GM23248 (cell line): Measurements from ENCODE around the gene KIF16B. TPM values are rescaled to one million over a fixed set of nuclear protein-coding genes. Genes with fewer than 3 reads are reported as not detected.
A peak's percentile ranks its signal among the peaks of the same experiment; 100 is the strongest.

Experiments
- DNase-seq: peaks from one replicate; pipeline ENCODE4 v3.0.0-alpha.2; 2015
- H2AFZ ChIP-seq: fragments of 200-600 bp; sonication (generic); 2 replicates; pipeline ENCODE4 v1.6.1; 2016; ENCODE audit warnings: antibody characterized with exemption
- H3F3A ChIP-seq: fragments of 200-600 bp; sonication (generic); 2 replicates; pipeline ENCODE4 v1.6.1; 2016; ENCODE audit warnings: mild to moderate bottlenecking, antibody characterized with exemption, mixed run types; ENCODE audit not compliant: insufficient read depth
- H3K27ac ChIP-seq: fragments of 200-600 bp; sonication (generic); 2 replicates; pipeline ENCODE4 v1.5.1; 2016; ENCODE audit warnings: mild to moderate bottlenecking
- H3K27me3 ChIP-seq: fragments of 200-600 bp; sonication (generic); replicated peaks from 2 replicates; pipeline ENCODE4 v1.6.1; 2016; ENCODE audit warnings: mild to moderate bottlenecking; ENCODE audit not compliant: insufficient read depth
- H3K36me3 ChIP-seq: fragments of 200-600 bp; sonication (generic); 2 replicates; pipeline ENCODE4 v1.6.1; 2016; ENCODE audit warnings: low read depth, mild to moderate bottlenecking
- H3K4me1 ChIP-seq: fragments of 200-600 bp; sonication (generic); 2 replicates; pipeline ENCODE4 v1.6.1; 2016; ENCODE audit warnings: mild to moderate bottlenecking; ENCODE audit not compliant: insufficient read depth
- H3K4me2 ChIP-seq: fragments of 200-600 bp; sonication (generic); one replicate; pipeline ENCODE4 v1.6.1; 2016; ENCODE audit warnings: mild to moderate bottlenecking; ENCODE audit not compliant: unreplicated experiment
- H3K4me3 ChIP-seq: fragments of 200-600 bp; sonication (generic); 2 replicates; pipeline ENCODE4 v1.5.1; 2016; ENCODE audit warnings: mild to moderate bottlenecking
- H3K79me2 ChIP-seq: fragments of 200-600 bp; sonication (generic); 2 replicates; pipeline ENCODE4 v1.6.1; 2016; ENCODE audit warnings: mild to moderate bottlenecking; ENCODE audit not compliant: insufficient read depth
- H3K9ac ChIP-seq: fragments of 200-600 bp; sonication (generic); 2 replicates; pipeline ENCODE4 v1.6.1; 2016; ENCODE audit warnings: mild to moderate bottlenecking
- H3K9me2 ChIP-seq: fragments of 200-600 bp; sonication (generic); 2 replicates; pipeline ENCODE4 v1.6.1; 2016; ENCODE audit warnings: mixed run types, mild to moderate bottlenecking, moderate library complexity; ENCODE audit not compliant: insufficient read depth
- H3K9me3 ChIP-seq: fragments of 200-600 bp; sonication (generic); one replicate; pipeline ENCODE4 v1.6.1; 2017; ENCODE audit warnings: low read depth
- H4K20me1 ChIP-seq: fragments of 200-600 bp; sonication (generic); 2 replicates; pipeline ENCODE4 v1.6.0; 2016; ENCODE audit not compliant: insufficient read depth
- EZH2 ChIP-seq: fragments of 200-600 bp; sonication (generic); IDR thresholded peaks from 2 replicates; pipeline ENCODE4 v1.6.1; 2018; ENCODE audit warnings: antibody characterized with exemption, mild to moderate bottlenecking; ENCODE audit not compliant: insufficient read depth, poor library complexity, severe bottlenecking
- EZH2phosphoT487 ChIP-seq: fragments of 200-600 bp; sonication (generic); IDR thresholded peaks from 2 replicates; pipeline ENCODE4 v1.6.1; 2018; ENCODE audit warnings: antibody characterized with exemption, moderate library complexity, mild to moderate bottlenecking, low read depth; ENCODE audit not compliant: insufficient read depth
- WGBS, 2 experiments: methylation state at CpG; one replicate each; pipeline ENCODE4 v1.1.6; 2015 to 2017; ENCODE audit warnings: low lambda C conversion rate in 2 of 2, low coverage in 1 of 2; ENCODE audit errors: missing lambda C conversion rate in 2 of 2; 5-methylcytosine and 5-hydroxymethylcytosine counted together
- in situ Hi-C: fragments of 300-500 bp; cut with MboI; formaldehyde crosslinking; loops from 2 replicates; pipeline ENCODE4 v1.15.0; 2020
- polyA plus RNA-seq: library from polyadenylated mRNA; unstranded; fragments of >200 nt; fragmentation: Nextera tagmentation; extraction: Ambion mirVana; gene quantifications from 2 replicates; pipeline ENCODE4 v1.2.1, GENCODE V29; 2016
- total RNA-seq: library from RNA; depleted of rRNA; stranded (reverse); fragments of >200 nt; shearing (Covaris generic); gene quantifications from 2 replicates; pipeline ENCODE4 v1.2.3, GENCODE V29; 2014

Gene KIF16B
- total and polyA plus RNA-seq, 2 experiments from 2014 or later, result 1.7 to 2.6 TPM

GRCh38 chr20:16563066-16563806 lies 10.0 kb downstream of the KIF16B start:
- H3K79me2 ChIP-seq, result no peaks in the 10 kb centered on the region
- H3K36me3 ChIP-seq, result no peaks in the 10 kb centered on the region
- H3K4me2 ChIP-seq, result no peak overlapping the region
- 72 to 74% methylated on average over 5 of the region's 5 CpGs for WGBS, 2 experiments
- no peaks in the 10 kb centered on the region for H3K27me3 ChIP-seq
- no peak overlapping the region for H3K9ac ChIP-seq
- TF ChIP-seq EZH2phosphoT487, result no peak
- no peak for TF ChIP-seq EZH2
- in situ Hi-C loops, result no loop called here
- H3K9me2 ChIP-seq, result no peaks in the 10 kb centered on the region
- H2AFZ ChIP-seq, result no peak overlapping the region
- no peak overlapping the region for H3K27ac ChIP-seq
- no peaks in the 10 kb centered on the region for H3F3A ChIP-seq
- H3K4me3 ChIP-seq, result no peak overlapping the region
- H4K20me1 ChIP-seq, result no peaks in the 10 kb centered on the region
- no peaks in the 10 kb centered on the region for H3K4me1 ChIP-seq
- H3K9me3 ChIP-seq, result no peaks in the 10 kb centered on the region
- no peak for DNase-seq

DNA sequence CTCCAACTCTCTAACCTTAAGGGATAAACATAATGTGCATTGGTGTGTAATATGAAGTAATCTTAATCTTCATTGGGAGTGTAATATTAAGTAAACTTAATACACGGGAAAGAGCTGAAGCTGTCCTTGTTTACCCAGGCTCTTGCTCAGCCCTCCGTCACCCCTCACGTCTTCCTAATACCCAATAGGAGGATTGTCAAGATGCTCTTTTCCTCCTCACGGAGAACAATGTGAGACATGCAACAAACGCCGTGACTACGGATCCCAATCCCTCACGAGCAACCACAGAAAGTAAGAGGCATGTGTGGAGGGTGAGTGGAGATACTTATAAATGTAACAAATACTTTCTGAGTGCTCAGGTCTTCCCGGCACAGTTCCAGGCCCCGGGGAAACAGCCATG lies 11.0 kb downstream of the KIF16B start:
- Histone ChIP-seq H3K9ac (no peak overlapping the region), H2AFZ (no peak overlapping the region), H3K36me3 (no peaks in the 10 kb centered on the region), H3K79me2 (no peaks in the 10 kb centered on the region), H4K20me1 (no peaks in the 10 kb centered on the region), H3K27ac (no peak overlapping the region), H3K27me3 (no peaks in the 10 kb centered on the region), H3K9me3 (no peaks in the 10 kb centered on the region), H3K4me1 (no peaks in the 10 kb centered on the region), H3F3A (no peaks in the 10 kb centered on the region), H3K4me3 (no peak overlapping the region), H3K9me2 (no peaks in the 10 kb centered on the region), H3K4me2 (no peak overlapping the region)
- in situ Hi-C loops, result no loop called here
- no peak for DNase-seq
- TF ChIP-seq EZH2phosphoT487 (no peak), EZH2 (no peak)
- 66 to 72% methylated on average over 10 of the region's 10 CpGs for WGBS, 2 experiments

- Histone ChIP-seq H3K9ac (no peak overlapping the region), H2AFZ (no peak overlapping the region), H3K9me2 (no peaks in the 10 kb centered on the region), H3F3A (no peaks in the 10 kb centered on the region), H3K36me3 (no peaks in the 10 kb centered on the region), H3K9me3 (no peaks in the 10 kb centered on the region), H3K4me2 (no peak overlapping the region), H3K4me3 (no peak overlapping the region), H3K27me3 (no peaks in the 10 kb centered on the region), H3K27ac (no peak overlapping the region), H3K79me2 (no peaks in the 10 kb centered on the region), H4K20me1 (no peaks in the 10 kb centered on the region), H3K4me1 (peaks cover 8% of the 10 kb centered on the region; the same call in 1 of the 2 replicates)
- in situ Hi-C loops, result no loop called here
- TF ChIP-seq EZH2 (no peak), EZH2phosphoT487 (no peak)
- no peak for DNase-seq
- WGBS, 2 experiments, result 67 to 71% methylated on average over 9 of the region's 9 CpGs
These were observed 12.6 kb downstream of the KIF16B start for GRCh38 chr20:16560661-16561060.

- no peaks in the 10 kb centered on the region for H3K36me3 ChIP-seq
- peaks cover 10% of the 10 kb centered on the region; the same call in 1 of the 2 replicates for H3K4me1 ChIP-seq
- DNase-seq, result no peak
- H4K20me1 ChIP-seq, result no peaks in the 10 kb centered on the region
- no peaks in the 10 kb centered on the region for H3K9me2 ChIP-seq
- no peaks in the 10 kb centered on the region for H3F3A ChIP-seq
- H3K9ac ChIP-seq, result no peak overlapping the region
- H3K27me3 ChIP-seq, result no peaks in the 10 kb centered on the region
- no peak overlapping the region for H3K27ac ChIP-seq
- H3K9me3 ChIP-seq, result no peaks in the 10 kb centered on the region
- no peak for TF ChIP-seq EZH2phosphoT487
- in situ Hi-C loops, result no loop called here
- H3K4me3 ChIP-seq, result no peak overlapping the region
- WGBS, 2 experiments, result 87 to 92% methylated on average over 2 of the region's 2 CpGs
- no peak overlapping the region for H3K4me2 ChIP-seq
- H2AFZ ChIP-seq, result no peak overlapping the region
- no peaks in the 10 kb centered on the region for H3K79me2 ChIP-seq
These were observed 13.0 kb downstream of the KIF16B start for GRCh38 chr20:16560216-16560615.

DNA sequence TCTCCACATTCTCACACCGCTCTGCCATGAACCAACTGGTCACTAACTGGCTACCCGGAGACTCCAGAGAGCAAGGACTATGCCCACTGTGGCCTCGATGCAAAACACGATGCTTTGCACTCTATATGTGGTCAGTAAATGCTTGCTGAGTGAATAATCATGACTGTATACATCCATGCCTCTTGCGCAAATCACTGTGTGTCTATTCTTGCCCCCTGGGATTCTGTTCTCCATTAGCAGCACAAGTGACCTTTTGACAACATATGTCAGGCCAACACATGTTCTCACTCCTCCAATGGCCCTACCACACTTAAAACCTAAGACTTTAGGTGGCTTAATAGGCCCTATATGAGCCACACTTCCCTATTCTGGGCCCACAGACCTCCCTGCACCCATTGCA lies 16.9 kb downstream of the KIF16B start:
- Histone ChIP-seq H2AFZ (no peak overlapping the region), H3K9me2 (no peaks in the 10 kb centered on the region), H3K9ac (no peak overlapping the region), H3K4me2 (no peak overlapping the region), H3K4me1 (peaks cover 10% of the 10 kb centered on the region; the same call in 1 of the 2 replicates), H3K27ac (no peak overlapping the region), H4K20me1 (no peaks in the 10 kb centered on the region), H3K36me3 (no peaks in the 10 kb centered on the region), H3K9me3 (no peaks in the 10 kb centered on the region), H3K79me2 (no peaks in the 10 kb centered on the region), H3K4me3 (no peak overlapping the region), H3K27me3 (no peaks in the 10 kb centered on the region), H3F3A (no peaks in the 10 kb centered on the region)
- TF ChIP-seq EZH2, result no peak
- TF ChIP-seq EZH2phosphoT487, result no peak
- 62 to 63% methylated on average over 5 of the region's 5 CpGs for WGBS, 2 experiments
- DNase-seq, result peak; percentile 66
- in situ Hi-C loops, result no loop called here
